ENCODE measurements around the gene LDLRAP1.
"Not testable (repeated sequence)": the region's sequence is repeated elsewhere in the genome, so short reads cannot be mapped to it uniquely, and the experiment has no call there.

LDLRAP1 gene

GRCh38 chr1:25577134-25577920 is 33.9 kb downstream of the LDLRAP1 start:
- no peak for DNase-seq

- DNase-seq, result no peak
Observed at GRCh38 chr1:25579292-25580252, 36.2 kb downstream of the LDLRAP1 start.

- no peak for DNase-seq
Observed at GRCh38 chr1:25580927-25581326, 37.5 kb downstream of the LDLRAP1 start.

GRCh38 chr1:25581764-25582163 is 38.4 kb downstream of the LDLRAP1 start:
- no peak for DNase-seq

GRCh38 chr1:25583519-25584370 is 40.3 kb downstream of the LDLRAP1 start:
- DNase-seq, result no peak

- no peak for DNase-seq
Observed at GRCh38 chr1:25586181-25586588, 42.8 kb downstream of the LDLRAP1 start.

- no peak for DNase-seq
Observed at GRCh38 chr1:25587290-25587689, 43.9 kb downstream of the LDLRAP1 start.

GRCh38 chr1:25588224-25588623 is 44.8 kb downstream of the LDLRAP1 start:
- not testable (repeated sequence) for DNase-seq

- DNase-seq, result not testable (repeated sequence)
Observed at GRCh38 chr1:25588786-25589185, 45.4 kb downstream of the LDLRAP1 start.

GRCh38 chr1:25590096-25590824 is 46.9 kb downstream of the LDLRAP1 start:
- no peak for DNase-seq

GRCh38 chr1:25593861-25594260 is 50.5 kb downstream of the LDLRAP1 start:
- no peak for DNase-seq

- DNase-seq, result no peak
Observed at GRCh38 chr1:25594971-25595370, 51.6 kb downstream of the LDLRAP1 start.

GRCh38 chr1:25596641-25597040 is 53.2 kb downstream of the LDLRAP1 start:
- not testable (repeated sequence) for DNase-seq

GRCh38 chr1:25598879-25599278 is 55.5 kb downstream of the LDLRAP1 start:
- no peak for DNase-seq

GRCh38 chr1:25599969-25600610 is 56.7 kb downstream of the LDLRAP1 start:
- no peak for DNase-seq

- DNase-seq, result not testable (repeated sequence)
Observed at GRCh38 chr1:25600971-25601699, 57.7 kb downstream of the LDLRAP1 start.

GRCh38 chr1:25603779-25604538 is 60.6 kb downstream of the LDLRAP1 start:
- not testable (repeated sequence) for DNase-seq

- no peak for DNase-seq
Observed at GRCh38 chr1:25607123-25607522, 63.7 kb downstream of the LDLRAP1 start.

GRCh38 chr1:25608488-25609178 is 65.2 kb downstream of the LDLRAP1 start:
- peak; percentile 15 for DNase-seq

Measured in GOT3 (cell line).